HCT116 (cell line): ENCODE data around the gene LURAP1L. TPM values are rescaled to one million over a fixed set of nuclear protein-coding genes. Genes with fewer than 3 reads are reported as not detected.

Source experiments
- ATAC-seq: fragments of 200-7000 bp; cut with Tn5 transposase; 2 replicates; pipeline ENCODE4 v1.9.1; 2020; ENCODE audit warnings: mild to moderate bottlenecking, moderate library complexity
- BruUV-seq: library from RNA; stranded (reverse); fragments of 400-500 nt; replicated peaks from 2 replicates; lab custom pipeline; 2021; lab: Mats Ljungman, UMichigan
- CTCF ChIA-PET: fragments of 300-600 bp; sonication (Branson Sonifier 250); formaldehyde crosslinking; loops from one replicate; lab custom pipeline; 2021; ENCODE audit warnings: antibody characterized with exemption; lab: Charles Lee
- POLR2A ChIA-PET: fragments of 300-600, 350-600 bp; sonication (Branson Sonifier 250); formaldehyde crosslinking; loops from one replicate; lab custom pipeline; 2021; ENCODE audit warnings: antibody characterized with exemption; lab: Charles Lee
- RAD21 ChIA-PET, 2 experiments: fragments of 300-600 bp; sonication (Branson Sonifier 250); formaldehyde crosslinking; loops; one replicate each; lab custom pipeline; 2023; ENCODE audit warnings: low total read pairs in 2 of 2; ENCODE audit not compliant: uncharacterized antibody in 2 of 2, unreplicated experiment in 2 of 2, low non-redundant PET in 1 of 2; lab: Charles Lee
- DNase-seq: peaks from one replicate; pipeline ENCODE4 v3.0.0-alpha.2; 2010; ENCODE audit warnings: low read depth, low spot score
- H2AFZ ChIP-seq: fragments of 200-600 bp; shearing (Covaris generic), sonication (generic); 2 replicates; pipeline ENCODE4 v1.6.1; 2017; ENCODE audit warnings: low read depth, mixed run types, mixed read lengths, antibody characterized with exemption, low read length; ENCODE audit not compliant: poor library complexity, severe bottlenecking
- H3K27ac ChIP-seq: 2 replicates; pipeline ENCODE4 v1.5.1; 2012; ENCODE audit warnings: low read depth, low read length
- H3K27me3 ChIP-seq: fragments of 200-600 bp; sonication (generic); 2 replicates; pipeline ENCODE4 v1.6.1; 2016; ENCODE audit warnings: mixed run types, low read length, mixed read lengths; ENCODE audit not compliant: insufficient read depth
- H3K36me3 ChIP-seq, 2 experiments: fragments of 200-500 bp in 1 of 2; fragments of 200-600 bp in 1 of 2; sonication (Bioruptor generic) in 1 of 2; sonication (generic) in 1 of 2; 2 replicates each; pipeline versions ENCODE4 v1.5.1 to v1.6.1; 2014 to 2016; ENCODE audit warnings: low read length in 2 of 2, inconsistent platforms in 1 of 2, mixed read lengths in 1 of 2, mixed run types in 1 of 2; ENCODE audit not compliant: insufficient read depth in 2 of 2, control insufficient read depth in 1 of 2
- H3K4me1 ChIP-seq, 2 experiments: fragments of 200-600 bp in 1 of 2; sonication (generic) in 1 of 2; 2 replicates each; pipeline versions ENCODE4 v1.5.1 to v1.6.1; 2012 to 2017; ENCODE audit warnings: low read length in 2 of 2, inconsistent platforms in 1 of 2, mild to moderate bottlenecking in 1 of 2, mixed read lengths in 1 of 2, mixed run types in 1 of 2, moderate library complexity in 1 of 2; ENCODE audit not compliant: insufficient read depth in 2 of 2, control insufficient read depth in 1 of 2
- H3K4me2 ChIP-seq: fragments of 200-600 bp; sonication (generic); 2 replicates; pipeline ENCODE4 v1.6.1; 2017; ENCODE audit warnings: mixed run types, low read length, mixed read lengths
- H3K4me3 ChIP-seq, 2 experiments: fragments of 200-600 bp in 1 of 2; sonication (generic) in 1 of 2; replicated peaks in 1 of 2; 2 replicates each; pipeline ENCODE4 v1.5.1; 2011 to 2016; ENCODE audit warnings: low read length in 2 of 2, control low read depth in 1 of 2, low read depth in 1 of 2, mild to moderate bottlenecking in 1 of 2, mixed read lengths in 1 of 2, mixed run types in 1 of 2
- H3K79me2 ChIP-seq: fragments of 200-600 bp; sonication (generic); 2 replicates; pipeline ENCODE4 v1.6.1; 2017; ENCODE audit warnings: mild to moderate bottlenecking, mixed run types, low read length, moderate library complexity, mixed read lengths; ENCODE audit not compliant: insufficient read depth
- H3K9ac ChIP-seq: fragments of 200-600 bp; sonication (generic); 2 replicates; pipeline ENCODE4 v1.6.1; 2016; ENCODE audit warnings: low read length, mixed read lengths
- H3K9me2 ChIP-seq: fragments of 200-600 bp; sonication (generic), shearing (Covaris generic); 2 replicates; pipeline ENCODE4 v1.6.1; 2017; ENCODE audit warnings: mixed run types, mild to moderate bottlenecking, moderate library complexity; ENCODE audit not compliant: insufficient read depth
- H3K9me3 ChIP-seq, 2 experiments: fragments of 200-500 bp in 1 of 2; fragments of 200-600 bp in 1 of 2; sonication (Bioruptor generic) in 1 of 2; sonication (generic) in 1 of 2; 2 replicates each; pipeline ENCODE4 v1.6.1; 2014 to 2017; ENCODE audit warnings: low read length in 2 of 2, mixed read lengths in 2 of 2, inconsistent platforms in 1 of 2, low read depth in 1 of 2, mild to moderate bottlenecking in 1 of 2, mixed run types in 1 of 2, moderate library complexity in 1 of 2; ENCODE audit not compliant: control insufficient read depth in 1 of 2, insufficient read depth in 1 of 2
- H4K20me1 ChIP-seq: fragments of 200-600 bp; sonication (generic), shearing (Covaris generic); 2 replicates; pipeline ENCODE4 v1.6.1; 2017; ENCODE audit warnings: mixed run types, mild to moderate bottlenecking, moderate library complexity; ENCODE audit not compliant: insufficient read depth
- CBX3 ChIP-seq: IDR thresholded peaks from 2 replicates; pipeline ENCODE4 v1.6.1; 2012; ENCODE audit warnings: low read depth
- CEBPB ChIP-seq: IDR thresholded peaks from 2 replicates; pipeline ENCODE4 v1.6.1; 2012; ENCODE audit warnings: low read depth
- ELF1 ChIP-seq: IDR thresholded peaks from 2 replicates; pipeline ENCODE4 v1.6.1; 2012; ENCODE audit warnings: low read depth, borderline replicate concordance
- EZH2 ChIP-seq: fragments of 200-600 bp; sonication (generic); IDR thresholded peaks from 2 replicates; pipeline ENCODE4 v1.6.1; 2017; ENCODE audit warnings: antibody characterized with exemption, mixed run types
- FOSL1 ChIP-seq: IDR thresholded peaks from 2 replicates; pipeline ENCODE4 v1.6.1; 2012; ENCODE audit warnings: low read depth
- POLR2A ChIP-seq: IDR thresholded peaks from 2 replicates; pipeline ENCODE4 v1.7.0; 2011; ENCODE audit warnings: borderline replicate concordance; ENCODE audit not compliant: insufficient read depth, insufficient read length; ENCODE audit errors: extremely low read depth
- POLR2AphosphoS5 ChIP-seq: IDR thresholded peaks from 2 replicates; pipeline ENCODE4 v1.6.1; 2011; ENCODE audit warnings: mild to moderate bottlenecking, low read depth, low read length, moderate library complexity
- RAD21 ChIP-seq: IDR thresholded peaks from 2 replicates; pipeline ENCODE4 v1.6.1; 2012; ENCODE audit warnings: low read depth, mild to moderate bottlenecking
- SIN3A ChIP-seq: IDR thresholded peaks from 2 replicates; pipeline ENCODE4 v1.6.1; 2012; ENCODE audit warnings: low read depth
- SRF ChIP-seq: IDR thresholded peaks from 2 replicates; pipeline ENCODE4 v1.6.1; 2012; ENCODE audit warnings: low read depth
- TCF7L2 ChIP-seq: IDR thresholded peaks from 2 replicates; pipeline ENCODE4 v1.7.0; 2011; ENCODE audit warnings: borderline replicate concordance, inconsistent platforms; ENCODE audit not compliant: insufficient read depth, insufficient read length; ENCODE audit errors: extremely low read depth
- YY1 ChIP-seq: IDR thresholded peaks from 2 replicates; pipeline ENCODE4 v1.6.1; 2011; ENCODE audit warnings: low read length, low read depth, moderate library complexity, mild to moderate bottlenecking; ENCODE audit not compliant: insufficient replicate concordance; ENCODE audit errors: extremely low read depth
- ZFX ChIP-seq: fragments of 450-650 bp; IDR thresholded peaks from 2 replicates; pipeline ENCODE4 v1.6.1; 2017
- intact Hi-C: fragments of 100-400 bp; cut with micrococcal nuclease; formaldehyde crosslinking; loops from 2 replicates; pipeline ENCODE4 v1.10.0; 2022
- total RNA-seq: library from RNA; stranded (reverse); gene quantifications from one replicate; pipeline ENCODE4 v1.2.1, GENCODE V29; 2021; ENCODE audit not compliant: unreplicated experiment
- TF ChIP-seq, protein P1 (sequence below): IDR thresholded peaks from 2 replicates; pipeline ENCODE4 v1.6.1; 2012
- TF ChIP-seq, protein P2 (sequence below): IDR thresholded peaks from 2 replicates; pipeline ENCODE4 v1.6.1; 2011; ENCODE audit warnings: mild to moderate bottlenecking, low read length, moderate library complexity; ENCODE audit not compliant: insufficient replicate concordance; ENCODE audit errors: extremely low read depth
- TF ChIP-seq, protein P3 (sequence below): IDR thresholded peaks from 2 replicates; pipeline ENCODE4 v1.6.1; 2012; ENCODE audit warnings: low read depth

Gene LURAP1L
- total RNA-seq, 1 experiment from 2014 or later: 13.3 TPM

DNA sequence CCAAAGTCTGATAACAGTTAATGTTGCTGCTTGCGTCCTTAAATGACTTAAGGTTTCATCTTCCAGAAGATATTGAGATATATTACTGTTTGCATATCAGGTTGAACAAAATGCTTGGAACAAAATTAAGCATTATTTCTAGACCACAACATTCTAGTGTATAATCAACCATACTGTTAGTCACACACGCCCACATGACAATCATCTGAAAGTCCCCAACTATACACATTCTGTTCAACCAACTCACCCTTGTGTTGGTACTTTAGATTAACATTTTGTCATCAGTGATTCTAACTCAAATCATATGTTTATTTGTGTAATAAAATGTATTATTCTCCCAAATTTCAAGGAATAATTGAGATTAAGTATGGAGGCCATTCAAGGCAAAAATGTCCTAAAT is 47.3 kb downstream of the LURAP1L start:
- no peak for ATAC-seq
- Histone ChIP-seq H2AFZ (no peak overlapping the region), H3K9ac (no peak overlapping the region), H4K20me1 (no peaks in the 10 kb centered on the region), H3K4me3 (no peak overlapping the region), H3K27ac (no peak overlapping the region), H3K4me1 (peaks cover 7 to 27% of the 10 kb centered on the region in 2 experiments; a peak in 3 of 4 replicates), H3K9me2 (no peaks in the 10 kb centered on the region), H3K4me2 (no peak overlapping the region), H3K36me3 (no peaks in the 10 kb centered on the region), H3K9me3 (no peaks in the 10 kb centered on the region), H3K79me2 (no peaks in the 10 kb centered on the region), H3K27me3 (no peaks in the 10 kb centered on the region)
- DNase-seq: no peak
- ChIA-PET CTCF (no interaction called here), RAD21 (no interaction called here), POLR2A (interaction anchor here (0.8 kb wide), 1 partner anchor 46 kb away, joined by 3 read pairs; no protein-coding TSS in a partner anchor)
- TF ChIP-seq POLR2A: no peak
- TF ChIP-seq SRF: no peak
- TF ChIP-seq, protein P1, sequence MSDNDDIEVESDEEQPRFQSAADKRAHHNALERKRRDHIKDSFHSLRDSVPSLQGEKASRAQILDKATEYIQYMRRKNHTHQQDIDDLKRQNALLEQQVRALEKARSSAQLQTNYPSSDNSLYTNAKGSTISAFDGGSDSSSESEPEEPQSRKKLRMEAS: no peak
- intact Hi-C loops: no loop called here
- no TSS peak for BruUV-seq

DNA sequence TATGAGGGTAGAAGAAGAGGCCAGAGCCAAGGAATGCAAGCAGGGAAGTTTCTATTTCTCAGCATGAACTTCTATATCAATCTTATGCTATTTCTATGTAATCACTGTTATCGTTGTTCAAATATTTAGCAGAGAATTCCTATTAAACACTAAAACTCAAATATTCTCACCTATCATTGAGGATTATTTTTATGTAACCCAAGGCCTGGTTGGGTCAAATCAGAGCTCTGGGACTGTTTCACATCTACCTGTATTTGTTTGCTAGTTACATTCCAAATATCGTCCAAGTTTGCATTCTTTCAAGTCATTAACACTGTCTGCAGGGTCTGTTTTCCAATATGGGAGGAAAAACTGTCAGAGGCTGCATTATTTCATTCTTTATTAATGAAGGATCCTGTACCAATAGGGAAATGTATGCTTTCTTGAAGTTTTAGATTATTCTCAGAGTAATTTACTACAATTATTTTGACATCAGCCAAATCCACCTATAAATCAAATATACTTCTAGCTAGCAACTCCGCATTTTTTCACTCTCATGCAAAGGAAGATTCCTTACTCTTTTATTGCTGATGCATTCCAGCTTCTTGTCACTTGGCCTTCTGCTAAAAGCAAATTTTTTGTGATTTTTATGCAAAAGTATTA is 52.2 kb downstream of the LURAP1L start:
- CTCF ChIA-PET: no interaction called here
- no TSS peak for BruUV-seq
- no peaks in the 10 kb centered on the region for H3K79me2 ChIP-seq

More for the DNA sequence above, 52.2 kb downstream of the LURAP1L start:
- intact Hi-C loops: no loop called here
- TF ChIP-seq POLR2AphosphoS5 (no peak), EZH2 (no peak), CEBPB (no peak), FOSL1 (no peak), RAD21 (no peak), TCF7L2 (no peak), ZFX (no peak), POLR2A (no peak), YY1 (no peak), CBX3 (no peak), ELF1 (no peak), SIN3A (no peak)
- TF ChIP-seq, protein P2, sequence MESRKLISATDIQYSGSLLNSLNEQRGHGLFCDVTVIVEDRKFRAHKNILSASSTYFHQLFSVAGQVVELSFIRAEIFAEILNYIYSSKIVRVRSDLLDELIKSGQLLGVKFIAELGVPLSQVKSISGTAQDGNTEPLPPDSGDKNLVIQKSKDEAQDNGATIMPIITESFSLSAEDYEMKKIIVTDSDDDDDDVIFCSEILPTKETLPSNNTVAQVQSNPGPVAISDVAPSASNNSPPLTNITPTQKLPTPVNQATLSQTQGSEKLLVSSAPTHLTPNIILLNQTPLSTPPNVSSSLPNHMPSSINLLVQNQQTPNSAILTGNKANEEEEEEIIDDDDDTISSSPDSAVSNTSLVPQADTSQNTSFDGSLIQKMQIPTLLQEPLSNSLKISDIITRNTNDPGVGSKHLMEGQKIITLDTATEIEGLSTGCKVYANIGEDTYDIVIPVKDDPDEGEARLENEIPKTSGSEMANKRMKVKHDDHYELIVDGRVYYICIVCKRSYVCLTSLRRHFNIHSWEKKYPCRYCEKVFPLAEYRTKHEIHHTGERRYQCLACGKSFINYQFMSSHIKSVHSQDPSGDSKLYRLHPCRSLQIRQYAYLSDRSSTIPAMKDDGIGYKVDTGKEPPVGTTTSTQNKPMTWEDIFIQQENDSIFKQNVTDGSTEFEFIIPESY: no peak
- TF ChIP-seq, protein P3, sequence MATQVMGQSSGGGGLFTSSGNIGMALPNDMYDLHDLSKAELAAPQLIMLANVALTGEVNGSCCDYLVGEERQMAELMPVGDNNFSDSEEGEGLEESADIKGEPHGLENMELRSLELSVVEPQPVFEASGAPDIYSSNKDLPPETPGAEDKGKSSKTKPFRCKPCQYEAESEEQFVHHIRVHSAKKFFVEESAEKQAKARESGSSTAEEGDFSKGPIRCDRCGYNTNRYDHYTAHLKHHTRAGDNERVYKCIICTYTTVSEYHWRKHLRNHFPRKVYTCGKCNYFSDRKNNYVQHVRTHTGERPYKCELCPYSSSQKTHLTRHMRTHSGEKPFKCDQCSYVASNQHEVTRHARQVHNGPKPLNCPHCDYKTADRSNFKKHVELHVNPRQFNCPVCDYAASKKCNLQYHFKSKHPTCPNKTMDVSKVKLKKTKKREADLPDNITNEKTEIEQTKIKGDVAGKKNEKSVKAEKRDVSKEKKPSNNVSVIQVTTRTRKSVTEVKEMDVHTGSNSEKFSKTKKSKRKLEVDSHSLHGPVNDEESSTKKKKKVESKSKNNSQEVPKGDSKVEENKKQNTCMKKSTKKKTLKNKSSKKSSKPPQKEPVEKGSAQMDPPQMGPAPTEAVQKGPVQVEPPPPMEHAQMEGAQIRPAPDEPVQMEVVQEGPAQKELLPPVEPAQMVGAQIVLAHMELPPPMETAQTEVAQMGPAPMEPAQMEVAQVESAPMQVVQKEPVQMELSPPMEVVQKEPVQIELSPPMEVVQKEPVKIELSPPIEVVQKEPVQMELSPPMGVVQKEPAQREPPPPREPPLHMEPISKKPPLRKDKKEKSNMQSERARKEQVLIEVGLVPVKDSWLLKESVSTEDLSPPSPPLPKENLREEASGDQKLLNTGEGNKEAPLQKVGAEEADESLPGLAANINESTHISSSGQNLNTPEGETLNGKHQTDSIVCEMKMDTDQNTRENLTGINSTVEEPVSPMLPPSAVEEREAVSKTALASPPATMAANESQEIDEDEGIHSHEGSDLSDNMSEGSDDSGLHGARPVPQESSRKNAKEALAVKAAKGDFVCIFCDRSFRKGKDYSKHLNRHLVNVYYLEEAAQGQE: no peak
- TF ChIP-seq, all 23 proteins: peak for 0
- Histone ChIP-seq H3K4me2 (no peak overlapping the region), H3K4me3 (no peak overlapping the region), H3K9me3 (no peaks in the 10 kb centered on the region), H3K9me2 (no peaks in the 10 kb centered on the region), H3K4me1 (no peaks in the 10 kb centered on the region), H3K27ac (no peak overlapping the region), H2AFZ (no peak overlapping the region), H4K20me1 (no peaks in the 10 kb centered on the region), H3K36me3 (no peaks in the 10 kb centered on the region), H3K9ac (no peak overlapping the region), H3K27me3 (no peaks in the 10 kb centered on the region)
- ChIA-PET RAD21 (no interaction called here), POLR2A (interaction anchor here (0.9 kb wide), 1 partner anchor 9 kb away, joined by 3 read pairs; no protein-coding TSS in a partner anchor)
- ATAC-seq (no peak), DNase-seq (no peak)
